CD4-positive, alpha-beta T cell (primary cell): ENCODE results near the gene TUBB4B. TPM values are rescaled to one million over a fixed set of nuclear protein-coding genes. Genes with fewer than 3 reads are reported as not detected.

Experiments
- ATAC-seq: fragments of 200-7000 bp; cut with Tn5 transposase; one replicate; pipeline ENCODE4 v1.10.0; 2022; ENCODE audit warnings: mild to moderate bottlenecking; ENCODE audit not compliant: poor library complexity
- CTCF ChIA-PET: fragments of 350-600 bp; sonication (Branson Sonifier 250); formaldehyde crosslinking; loops from one replicate; lab custom pipeline; 2021; ENCODE audit warnings: antibody characterized with exemption, inconsistent platforms; lab: Charles Lee
- POLR2A ChIA-PET: fragments of 350-600 bp; sonication (Branson Sonifier 250); formaldehyde crosslinking; loops from one replicate; lab custom pipeline; 2021; ENCODE audit warnings: antibody characterized with exemption, inconsistent platforms; lab: Charles Lee
- DNase-seq, 14 experiments: peaks; one replicate each; pipeline ENCODE4 v3.0.0-alpha.2; 2013 to 2020; ENCODE audit warnings: mixed read lengths in 2 of 14
- H3K27ac ChIP-seq, 2 donors: one replicate each; pipeline versions ENCODE4 v1.5.1 to v1.7.0; 2013; ENCODE audit warnings: low read length in 2 of 2, low read depth in 1 of 2, mild to moderate bottlenecking in 1 of 2
- H3K27me3 ChIP-seq, 2 experiments: 1 replicate in 1 of 2; 2 replicates in 1 of 2; pipeline versions ENCODE4 v1.6.1 to v1.7.0; 2013; ENCODE audit warnings: low read length in 2 of 2, control low read depth in 1 of 2, mild to moderate bottlenecking in 1 of 2, moderate library complexity in 1 of 2; ENCODE audit not compliant: insufficient read depth in 2 of 2, control insufficient read depth in 1 of 2
- H3K36me3 ChIP-seq: one replicate; pipeline ENCODE4 v1.6.1; 2013; ENCODE audit warnings: low read length, control low read depth; ENCODE audit not compliant: insufficient read depth
- H3K4me1 ChIP-seq: one replicate; pipeline ENCODE4 v1.6.1; 2013; ENCODE audit warnings: low read length, control low read depth; ENCODE audit not compliant: insufficient read depth
- H3K4me3 ChIP-seq: one replicate; pipeline ENCODE4 v1.5.1; 2013; ENCODE audit warnings: mild to moderate bottlenecking, low read length, moderate library complexity
- H3K9me3 ChIP-seq, 2 experiments: 1 replicate in 1 of 2; 2 replicates in 1 of 2; pipeline versions ENCODE4 v1.6.1 to v1.7.0; 2013; ENCODE audit warnings: low read length in 2 of 2, mild to moderate bottlenecking in 2 of 2, control low read depth in 1 of 2, moderate library complexity in 1 of 2; ENCODE audit not compliant: control insufficient read depth in 1 of 2, insufficient read depth in 1 of 2
- H3K27ac Mint-ChIP-seq: one replicate; pipeline ENCODE4 v1.8.0; 2020; ENCODE audit warnings: mixed read lengths
- H3K27me3 Mint-ChIP-seq: one replicate; pipeline ENCODE4 v1.8.0; 2021; ENCODE audit warnings: mixed read lengths
- H3K36me3 Mint-ChIP-seq: one replicate; pipeline ENCODE4 v1.8.0; 2021; ENCODE audit warnings: low read depth, mixed read lengths
- H3K4me1 Mint-ChIP-seq: one replicate; pipeline ENCODE4 v1.8.0; 2021; ENCODE audit warnings: low read depth, mixed read lengths
- H3K4me3 Mint-ChIP-seq: one replicate; pipeline ENCODE4 v1.8.0; 2020; ENCODE audit warnings: mild to moderate bottlenecking, mixed read lengths
- H3K9me3 Mint-ChIP-seq: one replicate; pipeline ENCODE4 v1.8.0; 2020; ENCODE audit warnings: mixed read lengths
- CTCF ChIP-seq: fragments of 200-600 bp; IDR thresholded peaks from one replicate; pipeline ENCODE4 v1.8.0; 2022; ENCODE audit warnings: antibody characterized with exemption, mild to moderate bottlenecking
- intact Hi-C, 2 experiments: fragments of 100-400 bp; cut with DNase I in 1 of 2; cut with micrococcal nuclease in 1 of 2; formaldehyde crosslinking; loops; one replicate each; pipeline versions ENCODE4 v1.15.1 to v1.9.0; 2023 to 2025; cut with DNase I, micrococcal nuclease
- total RNA-seq, 174 experiments: library from RNA in 2 of 174; stranded (reverse) in 2 of 174; gene quantifications; one replicate each; pipeline ENCODE4 v1.2.3 and lab custom pipeline; 2021 to 2026

TUBB4B gene
- total RNA-seq, 2 experiments from 2014 or later: 93.8 to 98.2 TPM

GRCh38 chr9:137277329-137278041 lies 36.4 kb downstream of the TUBB4B start, which contains the start of gene TOR4A:
Gene TOR4A (plus strand): TSS chr9:137277726. CDS start chr9:137278690, 964 bp downstream.
- H3K27ac ChIP-seq: no peak within 1 kb of the TSS
- ATAC-seq (peak; percentile 65), DNase-seq (peak in 4 of 14 experiments; percentile 44 to 66 (median 59))
- Mint-ChIP-seq H3K4me1 (peaks cover 15% of the 10 kb centered on the region), H3K9me3 (no peaks in the 10 kb centered on the region), H3K27me3 (peaks cover 12% of the 10 kb centered on the region), H3K4me3 (peak within 1 kb of the TSS; percentile 62), H3K36me3 (no peaks in the 10 kb centered on the region), H3K27ac (no peak within 1 kb of the TSS)
- peaks cover 28% of the 10 kb centered on the region for H3K4me1 ChIP-seq
- H3K36me3 ChIP-seq: peaks cover 10% of the 10 kb centered on the region
- H3K4me3 ChIP-seq: peak within 1 kb of the TSS; percentile 70
- ChIA-PET POLR2A (interaction anchor here (0.5 to 2.0 kb wide), 4 partner anchors 12 to 37 kb away, joined by 3 to 6 read pairs (median 4); partner anchors contain the start of genes NRARP and TUBB4B), CTCF (no interaction called here)
- intact Hi-C loops: no loop called here
- TF ChIP-seq CTCF: no peak
- no peaks in the 10 kb centered on the region for H3K9me3 ChIP-seq
- H3K27me3 ChIP-seq: peaks cover 9 to 11% of the 10 kb centered on the region in 2 experiments

- peak; percentile 12 for ATAC-seq
- H3K27me3 Mint-ChIP-seq: peaks cover 18% of the 10 kb centered on the region
Observed at GRCh38 chr9:137278061-137278701, 37.1 kb downstream of the TUBB4B start.

More at GRCh38 chr9:137278061-137278701, 37.1 kb downstream of the TUBB4B start:
- H3K9me3 Mint-ChIP-seq: no peaks in the 10 kb centered on the region
- peak overlapping the region; percentile 70 for H3K4me3 ChIP-seq
- POLR2A ChIA-PET: interaction anchor here (0.5 to 2.0 kb wide), 3 partner anchors 13 to 37 kb away, joined by 3 to 6 read pairs (median 6); partner anchors contain the start of genes NRARP and TUBB4B
- peaks cover 7% of the 10 kb centered on the region for H3K36me3 ChIP-seq
- peaks cover 9 to 11% of the 10 kb centered on the region in 2 experiments for H3K27me3 ChIP-seq
- intact Hi-C loops: no loop called here
- H3K4me1 ChIP-seq: peaks cover 28% of the 10 kb centered on the region
- no peaks in the 10 kb centered on the region for H3K36me3 Mint-ChIP-seq
- CTCF ChIA-PET: no interaction called here
- H3K27ac ChIP-seq: no peak overlapping the region
- H3K4me3 Mint-ChIP-seq: no peak overlapping the region
- peak in 2 of 14 experiments; percentile 32 to 47 for DNase-seq
- H3K4me1 Mint-ChIP-seq: peaks cover 15% of the 10 kb centered on the region
- no peak overlapping the region for H3K27ac Mint-ChIP-seq
- TF ChIP-seq CTCF: no peak
- H3K9me3 ChIP-seq: no peaks in the 10 kb centered on the region
